ENCODE measurements around the gene AFAP1L2.

The AFAP1L2 gene

DNA sequence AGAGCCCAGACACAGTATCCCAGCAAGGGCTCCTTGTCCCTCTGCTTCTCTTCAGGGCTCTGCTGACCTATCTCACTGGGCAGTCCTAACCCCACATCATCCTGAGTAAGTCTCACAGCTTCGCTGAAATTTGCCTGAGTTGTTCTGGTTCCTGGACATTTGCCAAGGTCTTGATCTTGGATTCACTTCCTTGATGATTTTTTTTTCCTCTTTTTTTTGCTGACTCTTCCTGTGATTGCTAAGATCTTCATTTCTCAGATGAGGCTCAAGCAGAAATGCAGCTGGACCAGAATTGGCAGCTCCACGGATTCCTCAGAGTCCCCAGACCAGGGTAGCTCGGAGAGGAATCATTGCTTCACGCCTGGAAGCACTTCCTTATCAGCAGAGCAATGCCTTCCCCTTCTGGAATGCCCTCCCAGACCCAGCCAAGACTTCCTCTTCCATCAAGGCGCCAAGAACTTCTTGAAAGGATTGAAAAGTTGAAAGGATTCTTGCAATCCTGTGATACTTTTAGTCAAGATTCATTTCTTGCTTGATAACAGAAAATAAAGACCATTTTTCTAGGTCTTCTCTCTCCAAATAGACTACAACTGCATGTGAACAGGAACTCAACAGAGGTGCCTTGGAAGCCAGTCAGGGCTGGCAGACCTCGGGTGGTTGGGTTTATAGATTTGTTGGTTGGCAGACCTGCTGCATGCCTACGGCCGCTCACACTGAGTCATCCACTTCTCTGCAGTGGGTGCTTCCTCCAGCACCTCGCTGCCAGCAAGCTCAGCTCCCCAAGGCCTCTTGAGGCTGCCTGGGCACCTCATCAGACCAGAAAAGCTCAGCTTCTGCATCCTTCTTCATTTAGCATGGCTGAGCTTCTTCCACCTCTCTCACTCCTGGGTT, 8.8 kb upstream of the AFAP1L2 start:
- DNase-seq (ENCODE audit: low read depth, low spot score), result peak; percentile 48

DNA sequence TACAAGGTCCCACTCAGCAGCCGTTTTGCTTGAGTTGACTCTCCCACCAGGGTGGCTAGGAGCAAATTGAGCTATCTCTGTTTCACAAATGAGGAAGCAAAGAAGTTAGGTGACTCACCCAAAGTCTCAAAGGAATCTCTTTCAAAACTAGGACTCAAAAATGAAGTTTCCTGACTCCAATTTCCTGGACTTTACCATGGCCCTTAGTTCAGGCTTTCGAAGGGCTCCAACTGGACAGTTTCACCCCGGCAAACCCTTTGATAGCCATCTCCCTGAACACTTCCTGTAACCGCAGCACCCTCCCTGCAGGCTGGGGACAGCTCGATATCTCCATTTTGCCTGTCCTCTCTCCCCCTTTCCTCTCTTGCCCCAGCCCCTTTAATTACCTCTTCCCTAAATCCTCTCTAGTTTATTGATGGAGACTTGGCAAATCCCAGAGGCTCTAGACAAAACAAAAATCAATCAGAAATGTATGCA, 4.7 kb upstream of the AFAP1L2 start:
- DNase-seq (ENCODE audit: low read depth, low spot score), result no peak

DNA sequence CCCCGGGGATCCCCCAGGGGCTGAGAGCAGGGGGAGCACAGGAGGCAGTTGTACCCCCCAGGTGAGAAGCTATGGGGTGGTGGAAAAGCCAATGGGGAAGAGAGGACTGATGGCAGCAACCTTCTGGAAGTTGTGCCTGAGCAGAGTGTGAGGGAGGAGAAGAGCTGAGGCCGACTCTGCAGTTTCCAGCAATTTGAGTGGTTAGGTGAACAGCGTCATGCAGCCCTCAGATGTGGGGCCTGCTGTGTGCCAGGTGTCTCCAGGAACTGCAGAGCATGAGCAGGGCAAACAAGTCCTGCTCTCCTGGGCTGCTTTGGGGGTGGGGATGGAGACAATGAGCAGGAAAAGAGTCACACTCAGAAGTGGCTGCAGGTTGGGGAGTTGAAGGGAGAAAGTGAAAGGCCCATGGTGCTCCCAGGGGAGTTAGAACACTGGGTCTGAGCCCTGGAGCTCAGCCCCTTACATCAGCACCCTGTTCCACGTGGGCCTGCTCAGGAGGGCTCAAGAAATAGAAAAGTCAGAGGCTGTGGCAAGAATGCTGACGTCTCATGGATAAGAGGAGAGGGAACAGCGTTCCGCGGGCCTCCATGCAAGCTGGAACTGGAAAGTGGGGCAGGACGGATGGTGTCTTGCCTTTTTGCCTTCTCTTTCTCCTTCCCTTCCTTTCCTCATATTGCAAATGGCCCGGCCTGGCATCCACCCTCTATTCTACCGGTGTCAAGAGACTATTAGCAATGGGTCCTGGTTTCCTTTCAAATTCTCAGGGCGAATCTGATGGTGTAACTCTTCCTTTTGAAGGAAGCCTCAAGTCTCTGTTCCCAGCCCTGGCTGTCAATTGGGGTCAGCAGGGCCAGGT, 4.0 kb upstream of the AFAP1L2 start:
- no peak for DNase-seq (ENCODE audit: low read depth, low spot score)

DNA sequence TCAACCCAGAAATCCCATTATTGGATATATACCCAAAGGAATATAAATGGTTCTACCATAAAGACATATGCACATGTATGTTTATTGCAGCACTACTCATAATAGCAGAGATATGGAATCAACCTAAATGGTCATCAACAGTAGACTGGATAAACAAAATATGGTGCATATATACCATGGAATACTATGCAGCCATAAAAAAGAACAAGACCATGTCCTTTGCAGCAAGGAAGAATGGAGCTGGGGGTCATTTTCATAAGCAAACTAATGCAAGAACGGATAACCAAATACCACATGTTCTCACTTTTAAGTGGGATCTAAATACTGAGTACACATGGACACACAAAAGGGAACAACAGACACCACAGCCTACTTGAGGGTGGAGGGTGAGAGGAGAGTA, 2.2 kb upstream of the AFAP1L2 start:
- DNase-seq (ENCODE audit: low read depth, low spot score), result no peak

DNA sequence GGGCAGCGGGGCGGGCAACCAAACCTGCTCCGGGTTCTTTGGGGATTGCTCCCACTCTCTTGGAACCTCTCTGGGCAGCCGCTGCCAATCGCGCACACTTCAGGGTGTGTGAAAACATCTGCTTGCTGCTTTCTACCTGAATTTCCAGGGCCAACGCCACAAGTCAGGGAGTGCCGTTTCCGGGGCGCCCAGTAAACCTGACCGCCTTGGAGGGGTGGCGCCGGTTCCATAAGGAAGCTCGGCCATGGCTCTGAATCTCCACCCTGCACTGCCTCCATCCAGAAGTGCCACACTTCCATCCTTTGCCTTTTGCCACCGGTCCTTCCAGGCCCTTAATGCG, 679 bp upstream of the AFAP1L2 start:
- no peak for DNase-seq (ENCODE audit: low read depth, low spot score)

DNA sequence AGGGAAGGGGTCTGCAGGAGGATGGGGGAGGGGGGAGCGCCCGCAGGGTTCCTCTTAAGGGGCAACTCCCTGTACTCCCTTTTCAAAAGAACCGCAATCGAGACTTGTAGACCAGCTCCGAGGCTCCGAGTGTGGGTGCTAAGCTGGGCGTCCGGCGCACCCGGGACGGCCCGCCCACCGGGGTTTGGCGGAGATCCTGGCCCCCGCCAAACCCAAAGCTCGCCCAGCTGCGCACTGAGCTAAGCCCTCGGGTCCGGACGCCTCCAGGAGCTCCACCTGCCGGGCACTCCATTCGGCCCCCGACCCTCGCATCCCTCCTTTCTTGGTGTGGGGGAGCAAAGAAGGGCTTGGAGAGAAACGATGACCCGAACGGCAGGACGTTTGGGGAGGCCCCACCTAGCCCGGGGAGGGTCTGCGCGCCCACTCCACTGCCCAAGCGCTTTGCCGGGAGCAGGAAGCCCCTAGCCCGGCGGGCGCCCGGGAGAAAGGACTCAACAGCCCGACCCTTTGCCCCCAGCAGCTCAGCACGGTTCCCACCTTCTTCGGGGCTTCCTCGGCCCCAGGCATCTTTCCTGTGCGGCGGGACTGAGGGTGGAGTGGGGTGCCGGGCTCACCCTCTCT, 651 bp downstream of the AFAP1L2 start:
- no peak for DNase-seq (ENCODE audit: low read depth, low spot score)

DNA sequence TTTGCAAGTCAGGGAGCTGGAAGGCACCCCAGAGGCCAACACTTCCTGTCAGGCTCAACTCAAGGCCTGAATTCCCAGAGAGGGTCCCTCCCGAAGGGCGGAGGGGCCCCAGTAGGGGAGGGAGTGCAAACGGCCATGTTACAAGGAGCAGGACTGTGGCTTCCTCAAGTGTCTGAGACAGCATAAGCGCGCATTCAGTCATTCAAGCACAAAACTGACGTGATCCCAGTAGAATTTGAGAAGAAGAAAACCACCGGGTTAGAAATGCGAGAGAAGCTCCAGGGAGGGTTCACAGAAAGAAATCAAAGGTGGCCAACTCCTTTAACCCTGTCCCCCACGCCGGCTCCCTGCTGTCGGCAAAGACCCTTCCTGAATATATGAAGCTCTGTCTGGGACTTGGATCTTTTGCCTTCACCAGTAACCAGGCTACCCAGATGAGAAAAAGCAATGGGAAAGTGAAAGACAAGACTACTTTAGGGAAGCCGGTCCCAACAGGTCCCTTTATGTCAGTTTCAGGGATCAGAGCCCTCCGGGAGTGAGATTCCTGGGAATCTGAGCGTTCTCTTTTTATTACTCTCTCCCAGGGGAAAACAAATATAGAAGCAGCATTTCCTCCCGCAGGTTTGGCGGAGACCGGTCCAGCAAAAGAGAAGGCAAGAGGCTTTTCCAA, 1.3 kb downstream of the AFAP1L2 start:
- DNase-seq (ENCODE audit: low read depth, low spot score), result no peak

DNA sequence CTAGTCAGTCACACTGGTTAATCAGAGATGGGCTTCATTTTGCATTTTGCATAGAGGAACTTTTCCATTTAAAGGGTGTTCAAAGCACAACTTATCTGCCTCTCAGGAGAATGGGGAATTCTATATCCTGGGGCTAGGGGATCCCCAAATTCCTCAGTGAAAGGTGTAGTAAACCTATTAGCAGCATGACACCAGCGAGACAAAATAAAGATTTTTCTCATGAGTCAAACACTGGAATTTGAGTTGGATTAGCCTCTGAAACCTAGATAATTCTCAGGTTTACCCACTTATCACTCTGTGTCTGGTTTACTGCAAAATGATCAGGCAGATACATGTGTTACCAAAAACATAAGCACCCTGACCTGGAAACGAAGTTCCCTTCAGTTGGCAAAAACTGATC, 2.1 kb downstream of the AFAP1L2 start:
- no peak for DNase-seq (ENCODE audit: low read depth, low spot score)

DNA sequence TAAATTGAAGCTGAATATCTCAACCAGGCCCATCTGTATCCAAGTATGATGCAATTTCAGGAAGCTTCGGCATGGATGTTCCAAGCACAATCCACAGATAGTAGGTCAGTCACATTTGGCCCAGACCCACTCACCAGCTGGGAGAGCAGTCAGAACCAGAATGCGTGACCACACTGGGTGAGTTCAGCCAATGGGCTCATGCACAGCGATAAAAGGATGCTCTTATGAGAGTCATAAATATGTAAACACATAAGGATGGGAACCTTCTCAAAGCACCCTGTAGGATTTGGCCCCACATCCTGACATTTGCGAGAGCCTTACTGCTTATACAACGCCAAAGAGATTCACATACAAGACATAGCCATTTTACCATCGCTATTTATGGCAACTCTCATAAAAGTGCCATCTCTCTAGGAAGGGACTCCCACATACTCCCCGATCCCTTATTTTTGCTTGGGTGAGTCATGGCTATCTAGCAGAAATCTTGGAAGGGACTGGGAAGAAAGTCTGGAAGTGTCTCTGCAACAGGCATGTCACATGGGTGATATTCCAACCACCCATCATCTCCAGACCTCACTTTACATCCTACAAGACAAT, 3.0 kb downstream of the AFAP1L2 start:
- no peak for DNase-seq (ENCODE audit: low read depth, low spot score)

DNA sequence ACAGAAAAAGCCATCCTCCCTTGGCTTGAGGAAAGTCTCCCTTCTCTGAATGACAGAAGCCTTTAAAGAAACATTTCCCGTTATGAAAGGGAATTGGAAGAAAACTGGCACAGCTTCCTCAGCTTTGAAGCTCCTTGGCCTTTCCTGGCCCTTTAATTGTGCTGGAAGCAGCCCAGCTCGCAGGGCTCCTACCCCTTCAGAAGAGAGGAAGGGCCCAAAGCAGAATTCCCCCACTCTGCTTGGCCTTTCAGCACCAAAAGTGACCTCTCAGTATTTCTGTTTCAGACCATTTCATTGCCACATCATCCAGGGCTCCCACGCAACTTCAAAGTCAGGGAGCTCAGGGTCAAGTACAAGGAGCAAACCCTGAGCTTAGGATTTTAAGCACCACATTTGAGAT, 4.2 kb downstream of the AFAP1L2 start:
- DNase-seq (ENCODE audit: low read depth, low spot score), result no peak

DNA sequence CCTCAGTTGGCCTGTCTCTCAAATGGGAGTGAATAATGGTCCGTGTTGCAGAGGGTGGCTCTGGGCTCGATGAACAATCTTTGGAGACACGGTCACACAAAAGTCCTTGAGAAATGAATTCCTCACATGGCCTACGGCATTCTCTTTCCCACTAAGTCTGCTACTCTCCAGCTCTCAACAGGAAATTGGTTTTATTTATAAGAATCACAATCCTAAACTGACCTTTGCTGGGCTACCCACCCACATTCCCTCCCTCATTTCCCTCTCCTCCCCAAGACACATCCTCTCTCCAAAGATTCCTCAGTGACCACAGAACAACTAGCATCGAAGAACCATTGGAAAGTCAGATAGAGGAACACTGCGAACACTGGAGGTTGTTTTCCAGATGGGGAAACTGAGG, 4.7 kb downstream of the AFAP1L2 start:
- no peak for DNase-seq (ENCODE audit: low read depth, low spot score)

DNA sequence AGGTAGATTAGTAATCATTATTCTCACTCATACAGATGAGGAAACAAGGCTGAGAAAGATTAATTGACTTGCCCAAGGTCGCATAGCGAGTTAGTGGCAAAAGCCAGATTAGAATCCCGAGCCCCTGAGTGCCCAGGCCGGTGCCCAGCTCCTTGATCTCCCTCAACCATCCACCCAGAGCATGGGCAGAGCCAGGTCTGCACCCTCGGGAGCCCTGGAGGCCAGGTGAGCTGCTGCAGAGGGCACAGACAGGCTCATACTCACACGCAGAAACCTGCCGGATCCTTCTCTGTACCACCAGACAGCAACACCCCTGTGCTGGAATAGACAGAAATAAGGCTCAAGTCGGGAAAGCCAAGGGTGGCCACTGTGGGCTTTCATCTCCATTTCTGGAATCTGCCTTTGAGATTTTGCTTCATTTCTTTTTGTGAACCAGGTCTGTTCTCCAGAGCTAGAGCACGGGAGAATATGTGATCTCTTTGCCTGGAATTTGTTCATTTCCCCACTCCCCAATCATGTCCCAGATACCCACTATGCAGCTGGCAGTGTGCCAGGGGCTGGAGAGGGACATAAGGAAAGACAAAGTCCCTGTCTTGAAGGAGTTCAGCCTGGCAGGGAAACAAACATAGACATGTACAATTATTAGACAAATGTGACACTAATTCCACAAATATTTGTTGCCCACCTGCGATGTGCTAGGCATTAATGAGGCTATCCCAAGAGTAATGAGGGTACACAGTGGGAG, 5.5 kb downstream of the AFAP1L2 start:
- DNase-seq (ENCODE audit: low read depth, low spot score), result no peak

DNA sequence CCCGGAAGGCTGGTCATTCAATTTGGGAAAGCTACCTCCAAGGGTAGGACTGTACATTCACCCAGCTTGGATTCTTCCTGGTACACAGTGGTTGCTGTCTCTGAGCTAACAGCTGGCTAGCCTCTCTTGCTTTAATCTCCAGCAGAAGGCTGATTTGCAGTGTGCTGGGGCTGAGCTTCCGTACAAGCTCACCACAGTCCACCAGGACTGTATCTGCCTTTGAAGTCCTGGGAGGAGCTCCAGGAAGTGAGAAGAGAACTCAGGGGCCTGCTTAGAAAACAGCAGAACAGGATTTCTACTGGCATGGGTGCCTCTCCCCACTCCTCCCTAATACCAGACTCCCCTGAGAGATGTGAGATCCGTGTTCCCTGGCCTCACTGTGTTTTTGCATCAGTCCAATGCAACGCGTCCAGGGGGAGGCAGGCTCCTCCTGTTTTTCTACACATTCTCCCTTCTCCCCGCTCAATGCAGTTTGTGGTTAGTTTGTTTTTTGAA, 6.6 kb downstream of the AFAP1L2 start:
- DNase-seq (ENCODE audit: low read depth, low spot score), result no peak

DNA sequence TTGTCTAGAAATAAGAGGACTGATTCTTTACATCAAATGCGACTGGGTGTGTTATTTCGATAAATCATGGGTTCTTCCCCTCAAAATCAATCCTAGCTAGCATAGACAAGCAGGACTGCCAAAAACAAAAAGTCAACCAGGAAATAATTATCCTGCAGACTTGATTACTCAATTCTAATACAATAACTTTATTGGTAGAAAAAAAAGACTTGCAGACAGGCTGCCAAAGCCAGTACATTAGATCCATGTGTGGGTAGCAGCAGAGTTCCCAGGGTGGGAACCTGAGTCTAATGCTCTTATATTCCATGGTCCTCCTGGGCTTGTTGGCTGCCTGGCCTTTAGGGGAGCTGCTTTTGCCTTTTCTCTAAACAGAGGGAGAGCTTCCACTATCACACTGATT, 7.8 kb downstream of the AFAP1L2 start:
- DNase-seq (ENCODE audit: low read depth, low spot score), result no peak

DNA sequence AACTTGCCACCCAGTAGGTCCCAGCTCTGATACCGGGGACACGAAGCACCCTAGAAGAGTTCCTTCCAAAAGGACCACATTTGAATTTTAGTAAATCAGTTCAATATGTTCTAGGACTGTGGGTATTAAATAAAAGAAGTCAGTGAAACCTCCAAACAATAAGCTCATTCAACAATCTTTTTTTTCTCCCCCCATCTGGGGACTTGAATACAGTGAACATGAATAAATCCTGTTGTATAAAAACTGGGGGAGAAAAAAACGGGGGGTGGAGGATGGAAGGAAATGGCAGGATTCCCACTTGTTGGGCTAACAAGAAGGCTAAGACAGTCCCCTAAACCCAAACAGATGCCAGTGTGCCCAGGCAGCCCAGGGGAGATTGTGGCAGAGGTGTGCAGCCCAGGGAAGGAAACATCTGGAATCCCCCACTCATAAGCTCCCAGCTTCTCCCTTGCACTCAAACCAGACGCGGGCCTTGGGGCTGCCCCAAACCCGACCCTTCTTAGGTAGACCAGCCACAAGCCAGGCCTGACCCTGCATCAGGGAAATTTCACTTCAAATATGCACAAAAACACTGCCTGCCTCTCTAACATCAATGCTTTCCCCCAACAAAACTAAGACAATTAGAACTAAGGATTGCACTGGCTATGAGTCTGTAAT, 8.8 kb downstream of the AFAP1L2 start:
- no peak for DNase-seq (ENCODE audit: low read depth, low spot score)

DNA sequence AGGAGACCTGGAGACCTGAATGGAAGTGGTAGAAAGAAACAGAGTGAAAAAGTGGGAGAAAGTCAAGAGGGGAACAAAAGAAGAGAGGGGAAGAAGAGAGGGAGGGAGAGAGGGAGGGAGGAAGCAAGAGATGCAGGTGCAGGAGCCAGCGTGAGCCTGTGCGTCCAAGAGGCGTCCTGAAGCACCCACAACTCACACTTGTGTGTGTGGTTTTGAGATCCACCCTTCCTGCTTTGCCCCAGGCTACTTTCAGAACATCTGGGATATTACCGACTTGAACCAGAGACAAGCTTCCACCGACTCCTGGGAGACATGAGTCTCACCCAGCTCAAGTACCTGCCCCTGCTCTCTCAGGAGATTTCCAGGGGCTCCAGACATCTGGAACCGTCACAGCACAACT, 9.8 kb downstream of the AFAP1L2 start:
- no peak for DNase-seq (ENCODE audit: low read depth, low spot score)

DNA sequence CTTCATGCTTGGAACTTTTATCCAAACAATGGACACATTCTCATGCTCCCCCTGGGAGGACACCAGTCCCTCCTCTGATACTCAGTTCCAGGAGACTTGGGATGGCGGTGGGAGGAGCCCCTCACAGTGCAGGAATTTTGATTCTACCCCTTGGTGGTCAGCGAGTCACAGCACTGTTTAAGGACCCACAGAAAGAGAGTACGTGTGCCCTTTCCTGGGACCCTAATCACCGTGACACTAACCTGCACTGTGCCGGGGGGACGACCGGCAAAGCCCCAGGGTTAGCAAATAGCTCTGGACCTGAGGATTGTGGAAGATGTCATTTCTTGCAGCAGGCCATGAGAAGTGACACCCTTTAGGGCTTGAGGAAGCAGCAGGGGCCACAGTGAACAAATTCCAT, 10.4 kb downstream of the AFAP1L2 start:
- no peak for DNase-seq (ENCODE audit: low read depth, low spot score)

DNA sequence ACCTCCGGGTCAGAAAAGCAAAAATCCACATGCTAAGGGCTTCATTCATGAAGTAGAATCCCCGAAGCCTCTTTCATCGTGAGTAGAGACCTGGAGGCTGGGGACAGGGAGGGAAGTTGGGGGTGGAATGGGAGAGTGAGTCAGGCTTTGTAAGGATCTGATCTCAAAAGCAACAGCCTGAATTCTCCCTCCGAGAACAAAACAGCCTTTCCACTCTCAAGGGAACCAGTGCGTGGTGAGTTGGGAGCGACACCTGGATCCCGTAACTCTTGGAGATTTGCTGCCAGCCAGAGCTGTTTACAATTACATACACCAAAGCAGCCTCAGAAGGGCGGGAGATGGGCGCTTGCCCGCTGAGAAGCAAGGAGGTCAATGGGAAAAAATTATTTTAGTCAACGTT, 10.8 kb downstream of the AFAP1L2 start:
- no peak for DNase-seq (ENCODE audit: low read depth, low spot score)

DNA sequence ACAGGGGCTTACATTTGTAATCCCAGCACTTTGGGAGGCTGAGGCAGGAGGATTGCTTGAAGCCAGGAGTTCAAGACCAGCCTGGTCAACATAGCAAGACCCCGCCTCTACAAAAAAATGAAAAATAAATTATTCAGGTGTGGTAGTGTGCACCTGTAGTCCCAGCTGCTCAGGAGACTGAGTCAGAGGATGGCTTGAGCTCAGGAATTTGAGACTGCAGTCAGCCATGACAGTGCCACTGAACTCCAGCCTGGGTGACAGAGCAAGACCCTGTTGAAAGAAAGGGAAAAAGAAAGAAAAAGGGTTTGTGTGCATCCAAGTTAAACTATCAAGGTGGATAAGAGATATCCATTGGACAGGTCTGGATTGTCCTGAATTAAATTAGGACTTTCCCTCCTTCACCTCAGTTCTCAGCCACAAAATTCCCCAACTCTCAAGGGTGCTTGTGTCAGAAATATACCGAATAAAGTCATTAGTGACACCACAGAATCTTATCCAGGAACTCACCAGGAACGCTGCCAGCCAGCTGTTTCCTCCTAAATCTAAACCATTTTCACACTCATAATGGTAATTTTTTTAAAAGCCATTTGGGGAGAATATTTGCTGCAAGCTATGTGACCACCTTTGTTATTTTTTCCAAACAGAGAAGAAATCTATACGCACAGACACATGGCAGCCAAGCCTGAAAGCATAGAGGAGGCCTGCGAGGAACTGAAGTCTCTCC, 12.0 kb downstream of the AFAP1L2 start:
- no peak for DNase-seq (ENCODE audit: low read depth, low spot score)

Data from brain pericyte (primary cell).